Activated effector memory CD4-positive, alpha-beta T cell treated with Interleukin-2 at 50 U/mL for 16 hours (primary cell): Measurements from ENCODE around the gene PARP16.

Source experiments
- DNase-seq: peaks from one replicate; pipeline ENCODE4 v3.0.0-alpha.2; 2020

PARP16 gene

GRCh38 chr15:65310431-65311137 lies 23.9 kb upstream of the PARP16 start:
- no peak for DNase-seq

DNA sequence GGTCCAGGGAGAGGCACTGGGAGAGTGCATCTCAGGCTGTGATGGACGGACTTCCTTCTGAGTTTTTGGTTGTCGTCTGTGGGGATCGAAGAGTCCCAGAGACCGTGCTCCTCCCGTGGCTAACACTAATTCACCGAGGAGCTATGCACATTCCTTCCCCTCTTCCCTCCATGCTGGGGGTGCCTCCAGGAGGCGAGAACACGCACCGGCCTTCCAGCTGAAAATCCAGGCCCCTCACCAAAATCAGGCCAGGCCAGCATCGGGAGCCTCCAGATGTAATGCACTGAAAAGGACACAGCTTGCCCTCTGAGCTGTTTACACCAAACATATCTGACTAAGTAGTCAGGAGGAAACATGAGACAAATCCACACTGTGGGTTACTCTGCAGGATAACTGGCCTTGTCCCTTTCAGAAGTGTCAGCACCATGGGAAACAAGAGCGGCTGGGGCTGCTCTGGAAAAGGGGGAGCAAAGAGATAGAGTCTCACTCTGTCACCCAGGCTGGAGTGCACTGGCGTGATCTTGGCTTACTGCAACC lies 23.3 kb upstream of the PARP16 start:
- no peak for DNase-seq

DNA sequence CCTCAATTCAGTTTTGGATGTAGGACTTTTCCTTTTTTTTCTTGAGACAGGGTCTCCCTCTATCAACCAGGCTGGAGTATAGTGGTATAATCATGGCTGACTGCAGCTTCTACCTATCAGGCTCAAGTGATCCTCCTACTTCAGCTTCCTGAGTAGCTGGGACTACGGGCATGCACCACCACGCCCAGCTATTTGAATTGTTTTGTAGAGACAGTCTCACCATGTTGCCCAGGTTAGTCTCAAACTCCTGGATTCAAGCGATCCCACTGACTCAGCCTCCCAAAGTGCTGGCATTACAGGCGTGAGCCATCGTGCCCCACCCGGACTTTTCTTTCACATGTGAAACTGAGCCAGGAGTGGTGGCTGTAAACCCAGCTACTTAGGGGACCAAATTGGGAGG lies 21.3 kb upstream of the PARP16 start:
- no peak for DNase-seq

GRCh38 chr15:65306551-65306950 lies 19.9 kb upstream of the PARP16 start:
- no peak for DNase-seq

DNA sequence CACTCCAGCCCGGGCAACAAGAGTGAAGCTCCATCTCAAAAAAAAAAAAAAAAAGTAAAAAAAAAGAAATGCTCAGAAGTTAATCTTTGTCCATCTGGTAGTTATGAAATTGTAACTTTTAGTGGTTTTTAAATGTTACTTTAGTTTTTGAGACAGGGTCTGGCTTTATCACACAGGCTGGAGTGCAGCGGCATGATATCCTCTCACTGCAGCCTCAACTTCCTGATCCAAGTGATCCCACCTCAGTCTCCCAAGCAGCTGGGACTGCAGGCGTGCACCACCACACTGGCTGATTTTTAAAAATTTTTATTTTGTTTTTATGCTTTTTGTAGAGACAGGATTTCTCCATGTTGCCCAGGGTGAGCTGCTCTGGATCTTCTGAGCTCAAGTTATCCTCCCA lies 19.1 kb upstream of the PARP16 start:
- no peak for DNase-seq

- DNase-seq, result no peak
Measured at GRCh38 chr15:65305150-65305758, 18.6 kb upstream of the PARP16 start.

DNA sequence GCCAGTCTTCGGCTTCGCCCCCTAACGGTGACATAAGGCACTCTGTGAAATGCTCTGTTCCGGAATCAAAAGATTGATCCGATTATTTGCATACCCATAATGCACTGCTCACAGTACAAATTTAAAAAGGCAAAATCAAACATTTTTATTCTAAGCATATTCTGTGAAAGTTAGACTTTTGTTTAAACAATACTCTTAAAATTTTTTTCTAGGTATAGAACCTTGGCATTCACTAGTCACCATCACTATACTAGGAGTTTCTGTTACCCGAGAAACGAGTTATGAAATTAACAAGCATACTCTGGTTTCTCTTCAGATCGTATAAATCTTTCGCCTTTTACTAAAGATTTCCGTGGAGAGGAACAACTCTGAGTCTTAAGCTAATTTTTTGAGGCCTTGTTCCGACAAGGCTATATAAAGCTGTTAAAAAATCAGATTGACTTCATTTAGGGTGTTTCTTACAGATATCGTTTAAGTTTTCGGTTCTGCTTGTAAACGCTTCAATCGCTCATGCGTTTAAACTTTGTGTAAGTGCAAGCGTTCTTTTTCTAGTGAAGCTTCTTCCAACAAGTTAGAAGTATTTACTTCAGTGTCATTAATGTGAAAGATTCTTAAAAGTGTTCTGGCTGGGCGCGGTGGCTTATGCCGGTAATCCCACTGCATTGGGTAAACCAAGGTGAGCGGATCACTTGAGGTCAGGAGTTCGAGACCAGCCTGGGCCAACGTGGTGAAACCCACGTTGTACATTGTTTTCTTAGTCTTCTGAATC lies 17.9 kb upstream of the PARP16 start, which contains the start of gene RNU5B-1:
Gene RNU5B-1 (plus strand): TSS at position 297 of the 769 bp plus-strand sequence.
- peak; percentile 63 for DNase-seq

DNA sequence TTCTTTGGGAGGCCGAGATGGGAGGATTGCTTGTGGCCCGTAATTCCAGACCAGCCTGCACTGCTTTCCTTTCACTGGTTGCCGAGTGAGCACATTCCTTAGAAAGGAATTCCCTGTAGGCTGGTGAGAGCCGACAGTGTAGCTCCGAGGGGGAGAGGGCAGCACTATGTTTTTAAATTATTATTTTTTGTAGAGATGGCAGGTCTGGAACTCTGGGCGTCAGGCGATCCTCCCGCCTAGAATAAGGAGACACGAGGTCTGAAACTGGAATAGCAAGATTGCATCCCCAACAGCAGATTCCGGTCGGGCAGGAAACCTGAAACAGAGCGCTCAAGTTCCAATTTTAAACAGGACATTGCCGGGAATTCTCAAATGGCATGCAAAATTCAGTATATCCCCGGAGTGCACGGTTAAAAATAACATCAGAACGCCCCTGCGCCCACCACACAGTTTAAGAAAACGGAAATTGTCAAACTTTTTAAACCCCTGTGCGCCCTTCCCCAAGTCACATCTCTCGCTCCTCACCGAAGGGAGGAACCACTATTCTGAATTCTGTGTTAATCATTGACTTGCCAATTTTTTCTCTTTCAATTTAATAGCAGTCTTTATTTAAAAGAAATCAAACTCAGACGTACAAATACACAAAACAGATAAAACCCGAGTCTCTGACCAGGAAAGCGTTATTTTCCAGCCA lies 17.2 kb upstream of the PARP16 start:
- no peak for DNase-seq

DNA sequence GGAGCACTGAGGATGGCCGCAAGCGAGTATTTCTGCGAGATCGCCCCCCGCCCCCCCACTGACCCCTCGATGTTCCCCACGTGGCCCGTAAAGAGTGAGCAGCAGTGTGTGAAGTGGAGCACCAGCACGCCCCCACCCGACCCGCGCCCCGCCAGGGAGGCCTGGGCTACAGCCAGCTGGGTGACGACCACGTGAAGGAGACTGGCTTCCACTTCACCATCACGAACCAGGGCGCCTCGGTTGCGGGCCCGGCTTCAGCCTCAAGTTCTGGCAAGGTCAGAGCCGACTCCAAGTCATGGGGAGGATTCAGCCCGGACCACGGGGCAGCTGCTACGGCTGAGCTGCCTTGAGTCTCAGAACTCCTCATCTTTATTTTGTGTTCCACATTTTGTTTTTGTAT lies 15.4 kb upstream of the PARP16 start:
- DNase-seq, result no peak

DNA sequence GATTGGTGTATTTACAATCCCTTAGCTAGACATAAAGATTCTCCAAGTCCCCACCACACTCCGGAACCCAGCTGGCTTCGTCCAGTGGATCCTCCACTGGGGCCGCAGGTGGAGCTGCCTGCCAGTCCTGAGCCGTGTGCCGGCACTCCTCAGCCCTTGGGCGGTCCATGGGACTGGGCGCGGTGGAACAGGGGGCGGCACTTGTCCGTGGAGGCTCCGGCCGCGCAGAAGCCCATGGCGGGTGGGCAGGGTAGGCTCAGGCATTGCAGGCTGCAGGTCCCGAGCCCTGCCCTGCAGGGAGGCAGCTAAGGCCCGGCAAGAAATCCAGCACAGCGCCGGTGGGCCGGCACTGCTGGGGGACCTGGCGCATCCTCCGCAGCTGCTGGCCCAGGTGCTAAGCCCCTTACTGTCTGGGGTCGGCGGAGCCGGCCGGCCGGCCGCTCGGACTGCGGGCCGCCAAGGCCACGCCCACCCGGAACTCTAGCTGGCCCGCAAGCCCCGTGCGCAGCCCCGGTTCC lies 14.3 kb upstream of the PARP16 start:
- no peak for DNase-seq

- no peak for DNase-seq
Measured at GRCh38 chr15:65298731-65299130, 12.0 kb upstream of the PARP16 start.

GRCh38 chr15:65292938-65293518 lies 6.3 kb upstream of the PARP16 start:
- no peak for DNase-seq

- no peak for DNase-seq
Measured at GRCh38 chr15:65290228-65290627, 3.5 kb upstream of the PARP16 start.

GRCh38 chr15:65289261-65289854 lies 2.7 kb upstream of the PARP16 start:
- no peak for DNase-seq

DNA sequence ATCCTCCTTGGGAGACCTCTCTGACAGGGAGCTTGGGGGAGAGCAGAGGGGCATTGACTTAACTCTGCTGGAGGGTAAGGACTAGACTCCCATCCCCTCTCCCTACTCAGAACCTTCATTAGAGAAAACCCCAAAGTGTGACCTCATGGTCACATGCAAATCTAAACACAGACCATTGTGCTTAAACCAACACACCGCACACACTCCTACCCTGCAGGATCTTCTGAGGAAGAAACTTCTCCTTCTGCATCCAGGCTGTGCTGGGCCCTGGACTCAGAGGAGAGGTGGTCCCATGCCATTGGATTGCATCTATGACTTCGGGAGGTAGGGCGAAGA lies 805 bp upstream of the PARP16 start:
- no peak for DNase-seq

DNA sequence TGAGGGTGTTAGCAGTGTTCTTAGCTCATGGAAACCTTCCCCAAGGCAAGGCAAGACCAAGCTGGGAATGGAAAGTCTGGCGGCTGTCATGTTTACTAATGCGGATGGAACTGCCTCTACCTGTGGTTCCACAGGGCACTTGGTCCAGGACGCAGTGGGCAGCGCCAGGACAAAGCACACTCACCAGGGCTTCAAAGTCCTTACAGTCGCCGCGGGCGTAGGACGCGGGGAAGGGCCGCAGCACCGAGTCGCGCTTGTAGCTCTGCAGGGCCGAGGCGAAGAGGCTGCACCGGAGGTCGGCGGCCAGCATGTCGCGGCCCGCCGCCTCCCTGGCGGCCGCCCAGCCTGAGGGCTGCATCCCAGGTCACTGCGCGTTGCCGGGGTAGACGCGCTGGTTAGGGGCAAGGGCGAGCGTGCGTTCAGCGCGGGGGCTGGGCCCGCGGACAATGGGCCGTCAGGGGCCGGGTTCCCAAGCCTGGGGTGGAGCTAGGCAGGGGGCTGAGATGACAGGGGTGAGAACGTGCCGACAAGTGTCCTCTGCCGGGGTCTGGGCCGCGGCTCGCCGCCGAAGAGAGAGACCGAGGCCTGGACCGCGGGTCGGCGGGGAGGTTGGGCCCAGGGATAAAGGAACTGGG lies 497 bp downstream of the PARP16 start:
- no peak for DNase-seq

DNA sequence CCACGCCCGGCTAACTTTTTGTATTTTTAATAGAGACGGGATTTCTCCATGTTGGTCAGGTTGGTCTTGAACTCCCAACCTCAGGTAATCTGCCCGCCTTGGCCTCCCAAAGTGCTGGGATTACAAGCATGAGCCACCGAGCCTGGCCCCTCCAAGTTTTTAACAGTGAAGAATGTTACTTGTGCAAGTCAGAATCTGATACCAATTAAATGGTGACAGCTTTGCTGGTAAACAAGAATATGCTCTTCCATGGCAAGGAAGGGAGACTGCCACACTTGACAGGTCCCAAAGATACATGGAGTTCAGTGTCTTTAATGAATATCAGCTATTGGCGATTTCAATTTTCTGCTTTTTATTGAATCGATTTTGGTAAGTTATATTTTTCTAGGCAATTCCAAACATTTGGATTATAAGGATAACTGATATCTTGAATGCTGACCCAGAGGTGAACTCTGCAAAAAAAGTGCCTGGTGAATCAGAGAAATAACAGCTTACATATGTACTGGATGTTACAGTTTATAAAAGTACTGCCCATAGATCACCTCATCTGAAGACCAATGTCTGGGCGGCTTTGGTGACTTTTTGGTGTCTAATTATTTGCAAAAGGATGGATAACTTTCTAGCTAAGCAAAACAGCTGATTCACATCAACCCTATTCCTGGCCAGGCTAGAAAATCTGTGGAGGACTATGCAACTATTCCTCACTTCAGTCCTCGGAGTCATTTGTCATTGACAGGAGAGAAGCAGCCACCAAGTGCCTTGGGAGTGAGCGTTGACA lies 1.2 kb downstream of the PARP16 start:
- no peak for DNase-seq

GRCh38 chr15:65278480-65278879 lies 8.2 kb downstream of the PARP16 start:
- DNase-seq, result no peak

DNA sequence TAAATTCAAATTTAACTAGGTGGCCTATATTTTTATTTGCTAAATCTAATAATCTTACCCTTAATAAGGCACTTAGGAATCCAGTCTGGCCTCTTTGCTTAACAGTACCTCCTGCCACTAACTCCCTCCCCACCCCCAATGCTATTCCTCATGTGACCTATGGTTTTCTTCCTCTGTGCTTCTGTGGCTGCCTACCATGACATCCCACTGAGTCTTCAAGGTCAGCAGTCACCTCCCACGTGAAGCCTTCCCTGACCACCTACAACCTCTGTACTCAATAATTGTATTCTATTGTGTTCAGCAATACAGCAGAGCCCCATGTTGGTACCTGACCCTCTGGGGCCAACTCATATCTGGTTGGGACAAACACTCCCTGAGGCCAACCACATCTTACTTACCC lies 9.7 kb downstream of the PARP16 start:
- no peak for DNase-seq

GRCh38 chr15:65275728-65276126 lies 11.0 kb downstream of the PARP16 start:
- no peak for DNase-seq
